ENCODE data around the gene RIPPLY3. TPM values are rescaled to one million over a fixed set of nuclear protein-coding genes. Genes with fewer than 3 reads are reported as not detected.

The RIPPLY3 gene
- total and polyA plus RNA-seq, 2 donors (not counting 1 experiment from before 2014, with no cell fraction given) = 0.03 TPM; not detected in 1

DNA sequence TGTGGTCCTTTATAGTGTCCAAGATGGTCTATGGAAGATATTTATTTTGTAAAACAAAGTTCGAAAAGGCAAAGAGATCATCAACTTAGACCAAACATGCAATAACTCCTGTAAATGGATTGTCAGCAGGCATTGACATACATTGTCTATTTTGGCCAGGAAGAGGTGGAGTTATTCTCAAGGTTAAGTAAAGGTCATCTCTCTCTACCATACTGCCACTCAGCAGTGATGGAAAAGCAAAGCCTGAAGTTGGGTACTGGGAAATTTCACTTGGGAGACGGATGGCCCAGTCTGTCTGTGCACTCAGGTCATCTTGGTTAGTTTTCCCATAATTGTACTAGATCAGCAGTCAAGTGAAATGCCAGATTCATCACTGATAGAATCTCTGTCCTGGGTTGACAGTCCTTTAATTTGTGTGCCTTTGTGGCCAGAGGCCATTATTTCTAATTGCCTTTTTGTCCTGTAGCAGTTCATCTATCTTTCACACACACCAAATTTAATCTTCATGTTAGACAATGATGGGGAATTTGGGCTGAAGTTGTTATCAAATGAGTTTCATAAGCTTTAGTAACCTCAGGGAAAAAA lies 48.9 kb downstream of the RIPPLY3 start:
- Histone ChIP-seq H3K27ac (ENCODE audit: insufficient read depth, low read length) (no peak overlapping the region), H3K79me2 (ENCODE audit: control insufficient read depth, insufficient read depth, low read length) (no peaks in the 10 kb centered on the region), H3K27me3 (ENCODE audit: control insufficient read depth, insufficient read depth, low read length) (peaks cover 2% of the 10 kb centered on the region), H3K36me3 (ENCODE audit: control insufficient read depth, insufficient read depth, low read length) (no peaks in the 10 kb centered on the region), H3K9ac (ENCODE audit: insufficient read depth, low read length) (no peak overlapping the region), H3K4me2 (ENCODE audit: extremely low read depth, insufficient read depth, low read length) (no peak overlapping the region), H3K9me3 (ENCODE audit: control insufficient read depth, insufficient read depth, low read depth, low read length) (no peaks in the 10 kb centered on the region), H4K20me1 (ENCODE audit: control insufficient read depth, extremely low read depth, insufficient read depth, low read length) (no peaks in the 10 kb centered on the region), H3K4me1 (ENCODE audit: control insufficient read depth, extremely low read depth, insufficient read depth, low read length) (peaks cover 4% of the 10 kb centered on the region), H3K4me3 (replicated peaks in 1 of 4; ENCODE audit: control extremely low read depth in 1 of 4, insufficient read depth in 1 of 4, low read depth in 3 of 4, low read length in 4 of 4) (no peak overlapping the region), H2AFZ (ENCODE audit: low read length) (no peak overlapping the region)
- TF ChIP-seq, protein P1, sequence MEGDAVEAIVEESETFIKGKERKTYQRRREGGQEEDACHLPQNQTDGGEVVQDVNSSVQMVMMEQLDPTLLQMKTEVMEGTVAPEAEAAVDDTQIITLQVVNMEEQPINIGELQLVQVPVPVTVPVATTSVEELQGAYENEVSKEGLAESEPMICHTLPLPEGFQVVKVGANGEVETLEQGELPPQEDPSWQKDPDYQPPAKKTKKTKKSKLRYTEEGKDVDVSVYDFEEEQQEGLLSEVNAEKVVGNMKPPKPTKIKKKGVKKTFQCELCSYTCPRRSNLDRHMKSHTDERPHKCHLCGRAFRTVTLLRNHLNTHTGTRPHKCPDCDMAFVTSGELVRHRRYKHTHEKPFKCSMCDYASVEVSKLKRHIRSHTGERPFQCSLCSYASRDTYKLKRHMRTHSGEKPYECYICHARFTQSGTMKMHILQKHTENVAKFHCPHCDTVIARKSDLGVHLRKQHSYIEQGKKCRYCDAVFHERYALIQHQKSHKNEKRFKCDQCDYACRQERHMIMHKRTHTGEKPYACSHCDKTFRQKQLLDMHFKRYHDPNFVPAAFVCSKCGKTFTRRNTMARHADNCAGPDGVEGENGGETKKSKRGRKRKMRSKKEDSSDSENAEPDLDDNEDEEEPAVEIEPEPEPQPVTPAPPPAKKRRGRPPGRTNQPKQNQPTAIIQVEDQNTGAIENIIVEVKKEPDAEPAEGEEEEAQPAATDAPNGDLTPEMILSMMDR (conservative IDR thresholded peaks at IDR 0.05 in 1 of 2, IDR thresholded peaks at IDR 0.05 in 1 of 2; ENCODE audit: low read depth in 1 of 2, low read length in 2 of 2) = no peak
- TF ChIP-seq EZH2 (IDR thresholded peaks at IDR 0.05; ENCODE audit: low read length, missing control alignments) = no peak
- no peak for DNase-seq (ENCODE audit: low read depth in 2 of 2)

DNA sequence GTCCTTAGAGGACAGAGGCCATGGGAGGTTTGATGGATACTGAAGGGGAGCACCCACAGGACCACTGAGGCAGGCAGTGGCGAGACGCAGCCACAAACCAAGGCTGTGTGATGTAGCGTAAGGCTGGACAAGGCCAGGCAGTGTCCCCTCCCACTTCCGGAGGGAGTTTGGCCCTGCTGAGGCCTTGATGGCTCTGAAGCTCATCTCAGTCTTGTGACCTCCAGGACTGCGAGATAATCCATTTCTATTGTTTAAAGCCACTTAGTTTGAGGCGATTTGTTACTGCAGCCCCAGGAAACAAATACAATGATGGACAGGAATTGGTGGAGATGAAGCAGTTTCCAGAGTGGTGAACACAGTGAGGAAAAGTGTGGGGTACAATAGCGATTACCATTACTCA lies 51.1 kb downstream of the RIPPLY3 start:
- H3K79me2 ChIP-seq (ENCODE audit: control insufficient read depth, insufficient read depth, low read length) = no peaks in the 10 kb centered on the region
- no peak overlapping the region for H3K4me3 ChIP-seq (replicated peaks in 1 of 4; ENCODE audit: control extremely low read depth in 1 of 4, insufficient read depth in 1 of 4, low read depth in 3 of 4, low read length in 4 of 4)
- H3K4me1 ChIP-seq (ENCODE audit: control insufficient read depth, extremely low read depth, insufficient read depth, low read length) = peaks cover 9% of the 10 kb centered on the region
- no peak overlapping the region for H2AFZ ChIP-seq (ENCODE audit: low read length)
- TF ChIP-seq EZH2 (IDR thresholded peaks at IDR 0.05; ENCODE audit: low read length, missing control alignments) = no peak
- TF ChIP-seq, protein P1 (conservative IDR thresholded peaks at IDR 0.05 in 1 of 2, IDR thresholded peaks at IDR 0.05 in 1 of 2; ENCODE audit: low read depth in 1 of 2, low read length in 2 of 2) = no peak
- H3K36me3 ChIP-seq (ENCODE audit: control insufficient read depth, insufficient read depth, low read length) = no peaks in the 10 kb centered on the region
- H3K27me3 ChIP-seq (ENCODE audit: control insufficient read depth, insufficient read depth, low read length) = peaks cover 2% of the 10 kb centered on the region
- no peaks in the 10 kb centered on the region for H3K9me3 ChIP-seq (ENCODE audit: control insufficient read depth, insufficient read depth, low read depth, low read length)
- no peak overlapping the region for H3K9ac ChIP-seq (ENCODE audit: insufficient read depth, low read length)
- DNase-seq (ENCODE audit: low read depth in 2 of 2) = no peak
- H4K20me1 ChIP-seq (ENCODE audit: control insufficient read depth, extremely low read depth, insufficient read depth, low read length) = no peaks in the 10 kb centered on the region
- no peak overlapping the region for H3K4me2 ChIP-seq (ENCODE audit: extremely low read depth, insufficient read depth, low read length)
- no peak overlapping the region for H3K27ac ChIP-seq (ENCODE audit: insufficient read depth, low read length)

DNA sequence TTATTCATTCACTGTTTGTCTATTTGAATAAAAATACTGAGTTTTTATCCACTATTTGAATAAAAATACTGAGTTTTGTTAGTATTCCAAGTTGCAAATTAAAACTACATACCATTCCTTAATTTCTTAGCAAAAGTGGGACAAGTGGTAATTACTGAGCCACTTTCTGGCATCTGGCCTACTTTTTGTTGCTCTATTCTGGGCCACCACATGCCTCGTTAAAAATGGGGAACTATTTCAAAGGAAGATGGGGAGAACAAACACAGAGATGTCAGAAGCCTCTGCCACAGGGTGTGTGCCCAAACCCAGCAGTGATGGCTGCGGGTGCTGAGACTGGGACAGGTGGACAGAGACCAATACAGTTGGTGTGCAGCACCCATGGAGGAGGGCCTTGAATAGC lies 51.8 kb downstream of the RIPPLY3 start:
- peaks cover 9% of the 10 kb centered on the region for H3K4me1 ChIP-seq (ENCODE audit: control insufficient read depth, extremely low read depth, insufficient read depth, low read length)
- no peaks in the 10 kb centered on the region for H4K20me1 ChIP-seq (ENCODE audit: control insufficient read depth, extremely low read depth, insufficient read depth, low read length)
- no peak overlapping the region for H2AFZ ChIP-seq (ENCODE audit: low read length)
- H3K36me3 ChIP-seq (ENCODE audit: control insufficient read depth, insufficient read depth, low read length) = no peaks in the 10 kb centered on the region
- H3K4me3 ChIP-seq (replicated peaks in 1 of 4; ENCODE audit: control extremely low read depth in 1 of 4, insufficient read depth in 1 of 4, low read depth in 3 of 4, low read length in 4 of 4) = no peak overlapping the region
- no peak overlapping the region for H3K4me2 ChIP-seq (ENCODE audit: extremely low read depth, insufficient read depth, low read length)
- H3K27me3 ChIP-seq (ENCODE audit: control insufficient read depth, insufficient read depth, low read length) = peaks cover 2% of the 10 kb centered on the region
- no peaks in the 10 kb centered on the region for H3K9me3 ChIP-seq (ENCODE audit: control insufficient read depth, insufficient read depth, low read depth, low read length)
- H3K27ac ChIP-seq (ENCODE audit: insufficient read depth, low read length) = no peak overlapping the region
- TF ChIP-seq EZH2 (IDR thresholded peaks at IDR 0.05; ENCODE audit: low read length, missing control alignments) = no peak
- TF ChIP-seq, protein P1 (conservative IDR thresholded peaks at IDR 0.05 in 1 of 2, IDR thresholded peaks at IDR 0.05 in 1 of 2; ENCODE audit: low read depth in 1 of 2, low read length in 2 of 2) = no peak
- H3K79me2 ChIP-seq (ENCODE audit: control insufficient read depth, insufficient read depth, low read length) = no peaks in the 10 kb centered on the region
- DNase-seq (ENCODE audit: low read depth in 2 of 2) = no peak
- no peak overlapping the region for H3K9ac ChIP-seq (ENCODE audit: insufficient read depth, low read length)
